ENCODE measurements around the gene CNOT3.
A peak's percentile ranks its signal among the peaks of the same experiment; 100 is the strongest.
"Not testable (repeated sequence)": the region's sequence is repeated elsewhere in the genome, so short reads cannot be mapped to it uniquely, and the experiment has no call there.

Gene CNOT3

DNA sequence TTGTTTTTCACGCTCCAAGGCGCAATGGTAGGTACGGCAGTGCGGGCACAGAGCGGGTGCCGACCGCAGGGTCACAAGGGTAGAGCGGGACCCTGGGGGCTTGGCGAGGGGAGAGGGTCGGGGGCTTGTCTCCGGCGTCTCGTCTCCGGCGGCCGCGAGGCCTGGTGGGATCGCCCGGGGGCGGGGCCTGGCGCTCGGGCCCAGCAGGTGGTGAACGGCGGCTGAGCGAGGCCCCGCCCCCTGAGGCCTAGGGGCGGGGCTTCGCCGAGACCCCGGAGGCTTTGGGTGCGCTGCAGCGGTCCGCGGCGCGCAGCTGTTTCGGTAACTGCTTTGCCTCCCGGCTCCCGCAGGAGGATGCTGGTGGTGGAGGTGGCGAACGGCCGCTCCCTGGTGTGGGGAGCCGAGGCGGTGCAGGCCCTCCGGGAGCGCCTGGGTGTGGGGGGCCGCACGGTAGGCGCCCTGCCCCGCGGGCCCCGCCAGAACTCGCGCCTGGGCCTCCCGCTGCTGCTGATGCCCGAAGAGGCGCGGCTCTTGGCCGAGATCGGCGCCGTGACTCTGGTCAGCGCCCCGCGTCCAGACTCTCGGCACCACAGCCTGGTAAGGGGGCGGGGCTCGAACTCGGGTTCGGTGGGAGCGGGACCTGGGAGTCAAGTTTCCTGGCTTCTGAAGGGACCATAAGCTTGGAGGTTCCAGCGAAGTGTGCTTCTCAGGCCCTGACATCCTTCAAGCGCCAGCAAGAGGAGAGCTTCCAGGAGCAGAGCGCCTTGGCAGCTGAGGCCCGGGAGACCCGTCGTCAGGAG is 53.6 kb downstream of the CNOT3 start, which contains the start of gene TSEN34:
Gene TSEN34, plus strand, starts transcription at position 298 of the 800 bp plus-strand sequence. Its CDS starts 57 bp downstream, at position 355.
- TF ChIP-seq POLR2A (IDR thresholded peaks at IDR 0.05; ENCODE audit: extremely low read depth, insufficient read length) = peak; percentile 31
- 0 out of 2 replicates have a peak, but pooled peaks have one; percentile 30 for TF ChIP-seq MYC (IDR thresholded peaks at IDR 0.05; ENCODE audit: low read depth, low read length)
- TF ChIP-seq, protein P1, sequence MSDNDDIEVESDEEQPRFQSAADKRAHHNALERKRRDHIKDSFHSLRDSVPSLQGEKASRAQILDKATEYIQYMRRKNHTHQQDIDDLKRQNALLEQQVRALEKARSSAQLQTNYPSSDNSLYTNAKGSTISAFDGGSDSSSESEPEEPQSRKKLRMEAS (IDR thresholded peaks at IDR 0.05; ENCODE audit: low read depth, low read length) = no peak
- TF ChIP-seq, protein P2, sequence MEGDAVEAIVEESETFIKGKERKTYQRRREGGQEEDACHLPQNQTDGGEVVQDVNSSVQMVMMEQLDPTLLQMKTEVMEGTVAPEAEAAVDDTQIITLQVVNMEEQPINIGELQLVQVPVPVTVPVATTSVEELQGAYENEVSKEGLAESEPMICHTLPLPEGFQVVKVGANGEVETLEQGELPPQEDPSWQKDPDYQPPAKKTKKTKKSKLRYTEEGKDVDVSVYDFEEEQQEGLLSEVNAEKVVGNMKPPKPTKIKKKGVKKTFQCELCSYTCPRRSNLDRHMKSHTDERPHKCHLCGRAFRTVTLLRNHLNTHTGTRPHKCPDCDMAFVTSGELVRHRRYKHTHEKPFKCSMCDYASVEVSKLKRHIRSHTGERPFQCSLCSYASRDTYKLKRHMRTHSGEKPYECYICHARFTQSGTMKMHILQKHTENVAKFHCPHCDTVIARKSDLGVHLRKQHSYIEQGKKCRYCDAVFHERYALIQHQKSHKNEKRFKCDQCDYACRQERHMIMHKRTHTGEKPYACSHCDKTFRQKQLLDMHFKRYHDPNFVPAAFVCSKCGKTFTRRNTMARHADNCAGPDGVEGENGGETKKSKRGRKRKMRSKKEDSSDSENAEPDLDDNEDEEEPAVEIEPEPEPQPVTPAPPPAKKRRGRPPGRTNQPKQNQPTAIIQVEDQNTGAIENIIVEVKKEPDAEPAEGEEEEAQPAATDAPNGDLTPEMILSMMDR (IDR thresholded peaks at IDR 0.05; ENCODE audit: low read depth, low read length) = no peak
- peak; percentile 79 for DNase-seq (ENCODE audit: low read depth)
- H3K4me3 ChIP-seq (ENCODE audit: low read depth, low read length) = peak within 1 kb of the TSS; percentile 67

DNA sequence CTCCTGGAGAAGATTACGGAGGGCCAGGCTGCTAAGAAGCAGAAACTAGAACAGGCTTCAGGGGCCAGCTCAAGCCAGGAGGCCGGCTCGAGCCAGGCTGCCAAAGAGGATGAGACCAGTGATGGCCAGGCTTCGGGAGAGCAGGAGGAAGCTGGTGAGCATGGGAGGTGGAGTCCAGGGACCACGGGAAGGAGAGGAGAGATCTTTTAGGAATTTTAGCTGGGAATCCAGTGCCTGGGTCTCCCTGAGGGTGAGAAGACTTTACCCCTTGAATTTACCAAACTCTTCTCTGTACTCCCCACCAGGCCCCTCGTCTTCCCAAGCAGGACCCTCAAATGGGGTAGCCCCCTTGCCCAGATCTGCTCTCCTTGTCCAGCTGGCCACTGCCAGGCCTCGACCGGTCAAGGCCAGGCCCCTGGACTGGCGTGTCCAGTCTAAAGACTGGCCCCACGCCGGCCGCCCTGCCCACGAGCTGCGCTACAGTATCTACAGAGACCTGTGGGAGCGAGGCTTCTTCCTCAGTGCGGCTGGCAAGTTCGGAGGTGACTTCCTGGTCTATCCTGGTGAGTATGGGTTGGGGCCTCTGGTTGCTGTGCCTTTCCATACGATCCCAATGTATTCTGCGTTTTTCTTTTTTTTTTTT is 54.4 kb downstream of the CNOT3 start:
- H3K4me3 ChIP-seq (ENCODE audit: low read depth, low read length) = peak overlapping the region; percentile 67
- TF ChIP-seq, protein P2 (IDR thresholded peaks at IDR 0.05; ENCODE audit: low read depth, low read length) = no peak
- TF ChIP-seq, protein P1 (IDR thresholded peaks at IDR 0.05; ENCODE audit: low read depth, low read length) = no peak
- TF ChIP-seq POLR2A (IDR thresholded peaks at IDR 0.05; ENCODE audit: extremely low read depth, insufficient read length) (no peak), MYC (IDR thresholded peaks at IDR 0.05; ENCODE audit: low read depth, low read length) (no peak)
- DNase-seq (ENCODE audit: low read depth) = no peak

DNA sequence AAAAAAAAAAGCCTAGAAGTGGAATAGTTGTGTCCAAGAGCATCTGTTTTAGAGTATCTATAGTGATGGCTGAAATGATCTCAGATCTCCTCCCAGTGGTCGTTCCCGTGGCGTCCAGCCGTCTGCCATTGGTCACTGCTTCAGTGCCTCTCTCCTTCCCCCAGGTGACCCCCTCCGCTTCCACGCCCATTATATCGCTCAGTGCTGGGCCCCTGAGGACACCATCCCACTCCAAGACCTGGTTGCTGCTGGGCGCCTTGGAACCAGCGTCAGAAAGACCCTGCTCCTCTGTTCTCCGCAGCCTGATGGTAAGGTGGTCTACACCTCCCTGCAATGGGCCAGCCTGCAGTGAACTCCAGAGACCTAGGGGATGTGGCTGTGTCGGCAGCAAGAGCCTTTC is 55.4 kb downstream of the CNOT3 start:
- no peak for TF ChIP-seq POLR2A (IDR thresholded peaks at IDR 0.05; ENCODE audit: extremely low read depth, insufficient read length)
- TF ChIP-seq MYC (IDR thresholded peaks at IDR 0.05; ENCODE audit: low read depth, low read length) = no peak
- TF ChIP-seq, protein P1 (IDR thresholded peaks at IDR 0.05; ENCODE audit: low read depth, low read length) = no peak
- TF ChIP-seq, protein P2 (IDR thresholded peaks at IDR 0.05; ENCODE audit: low read depth, low read length) = no peak
- no peak for DNase-seq (ENCODE audit: low read depth)
- no peak overlapping the region for H3K4me3 ChIP-seq (ENCODE audit: low read depth, low read length)

DNA sequence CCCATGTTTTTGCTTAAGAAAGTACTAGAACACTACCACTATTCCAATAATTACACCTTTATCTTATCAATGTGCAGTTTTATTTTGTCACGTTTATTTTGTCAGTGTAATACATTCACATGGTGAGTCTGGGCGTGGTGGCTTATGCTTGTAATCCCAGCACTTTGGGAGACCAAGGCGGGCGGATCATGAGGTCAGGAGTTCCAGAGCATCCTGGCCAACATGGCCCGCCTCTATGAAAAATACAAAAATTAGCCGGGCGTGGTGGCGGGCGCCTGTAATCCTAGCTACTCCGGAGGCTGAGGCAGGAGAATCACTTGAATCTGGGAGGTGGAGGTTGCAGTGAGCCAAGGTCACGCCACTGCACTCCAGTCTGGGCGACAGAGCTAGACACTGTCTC is 56.9 kb downstream of the CNOT3 start:
- not testable (repeated sequence) for H3K4me3 ChIP-seq (ENCODE audit: low read depth, low read length); DNase-seq (ENCODE audit: low read depth)

DNA sequence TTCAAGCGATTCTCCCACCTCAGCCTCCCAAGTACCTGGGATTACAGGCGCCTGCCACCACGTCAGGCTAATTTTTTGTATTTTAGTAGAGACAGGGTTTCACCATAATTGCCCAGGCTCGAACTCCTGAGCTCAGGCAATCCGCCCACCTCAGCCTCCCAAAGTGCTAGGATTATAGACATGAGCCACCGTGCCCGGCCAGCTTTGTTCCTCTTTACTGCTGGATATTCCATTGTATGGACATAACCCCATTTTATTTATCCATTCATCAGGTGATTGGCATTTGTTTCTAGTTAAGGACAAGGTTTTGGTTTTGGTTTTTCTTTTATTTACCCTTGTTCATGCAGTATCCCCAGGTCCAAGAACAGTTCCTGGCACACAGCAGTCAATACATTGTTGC is 59.0 kb downstream of the CNOT3 start:
- DNase-seq (ENCODE audit: low read depth) = no peak
- TF ChIP-seq POLR2A (IDR thresholded peaks at IDR 0.05; ENCODE audit: extremely low read depth, insufficient read length) (no peak), MYC (IDR thresholded peaks at IDR 0.05; ENCODE audit: low read depth, low read length) (no peak)
- TF ChIP-seq, protein P2 (IDR thresholded peaks at IDR 0.05; ENCODE audit: low read depth, low read length) = no peak
- TF ChIP-seq, protein P1 (IDR thresholded peaks at IDR 0.05; ENCODE audit: low read depth, low read length) = no peak
- H3K4me3 ChIP-seq (ENCODE audit: low read depth, low read length) = no peak overlapping the region

DNA sequence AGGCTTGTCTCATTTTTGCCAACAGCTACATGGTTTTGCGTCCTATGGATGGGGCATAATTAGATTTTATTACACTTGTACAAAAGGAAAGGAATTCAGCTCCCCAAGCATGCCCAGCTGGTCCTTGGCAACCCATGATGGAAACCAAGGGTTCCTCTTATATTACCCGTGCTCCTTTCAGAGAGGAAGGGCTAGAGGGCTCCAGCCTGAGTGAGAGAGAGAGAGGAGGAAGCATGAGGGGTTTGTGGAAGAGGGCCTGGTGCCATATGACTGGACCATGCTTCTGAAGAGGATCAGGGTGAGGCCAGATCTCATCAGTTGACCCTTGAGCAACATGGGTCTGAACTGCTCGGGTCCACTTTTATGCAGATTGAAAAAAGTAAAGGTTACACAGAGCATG is 59.6 kb downstream of the CNOT3 start:
- TF ChIP-seq, protein P2 (IDR thresholded peaks at IDR 0.05; ENCODE audit: low read depth, low read length) = no peak
- TF ChIP-seq, protein P1 (IDR thresholded peaks at IDR 0.05; ENCODE audit: low read depth, low read length) = no peak
- TF ChIP-seq POLR2A (IDR thresholded peaks at IDR 0.05; ENCODE audit: extremely low read depth, insufficient read length) (no peak), MYC (IDR thresholded peaks at IDR 0.05; ENCODE audit: low read depth, low read length) (no peak)
- H3K4me3 ChIP-seq (ENCODE audit: low read depth, low read length) = no peak overlapping the region
- DNase-seq (ENCODE audit: low read depth) = no peak
